HCT116 (cell line): ENCODE results near the gene DDN. TPM values are rescaled to one million over a fixed set of nuclear protein-coding genes. Genes with fewer than 3 reads are reported as not detected.

Experiments
- ATAC-seq: fragments of 200-7000 bp; cut with Tn5 transposase; 2 replicates; pipeline ENCODE4 v1.9.1; 2020; ENCODE audit warnings: mild to moderate bottlenecking, moderate library complexity
- BruUV-seq: library from RNA; stranded (reverse); fragments of 400-500 nt; replicated peaks from 2 replicates; lab custom pipeline; 2021; lab: Mats Ljungman, UMichigan
- CTCF ChIA-PET: fragments of 300-600 bp; sonication (Branson Sonifier 250); formaldehyde crosslinking; loops from one replicate; lab custom pipeline; 2021; ENCODE audit warnings: antibody characterized with exemption; lab: Charles Lee
- POLR2A ChIA-PET: fragments of 300-600, 350-600 bp; sonication (Branson Sonifier 250); formaldehyde crosslinking; loops from one replicate; lab custom pipeline; 2021; ENCODE audit warnings: antibody characterized with exemption; lab: Charles Lee
- RAD21 ChIA-PET, 2 experiments: fragments of 300-600 bp; sonication (Branson Sonifier 250); formaldehyde crosslinking; loops; one replicate each; lab custom pipeline; 2023; ENCODE audit warnings: low total read pairs in 2 of 2; ENCODE audit not compliant: uncharacterized antibody in 2 of 2, unreplicated experiment in 2 of 2, low non-redundant PET in 1 of 2; lab: Charles Lee
- DNase-seq: peaks from one replicate; pipeline ENCODE4 v3.0.0-alpha.2; 2010; ENCODE audit warnings: low read depth, low spot score
- H2AFZ ChIP-seq: fragments of 200-600 bp; shearing (Covaris generic), sonication (generic); 2 replicates; pipeline ENCODE4 v1.6.1; 2017; ENCODE audit warnings: low read depth, mixed run types, mixed read lengths, antibody characterized with exemption, low read length; ENCODE audit not compliant: poor library complexity, severe bottlenecking
- H3K27ac ChIP-seq: 2 replicates; pipeline ENCODE4 v1.5.1; 2012; ENCODE audit warnings: low read depth, low read length
- H3K27me3 ChIP-seq: fragments of 200-600 bp; sonication (generic); 2 replicates; pipeline ENCODE4 v1.6.1; 2016; ENCODE audit warnings: mixed run types, low read length, mixed read lengths; ENCODE audit not compliant: insufficient read depth
- H3K36me3 ChIP-seq, 2 experiments: fragments of 200-500 bp in 1 of 2; fragments of 200-600 bp in 1 of 2; sonication (Bioruptor generic) in 1 of 2; sonication (generic) in 1 of 2; 2 replicates each; pipeline versions ENCODE4 v1.5.1 to v1.6.1; 2014 to 2016; ENCODE audit warnings: low read length in 2 of 2, inconsistent platforms in 1 of 2, mixed read lengths in 1 of 2, mixed run types in 1 of 2; ENCODE audit not compliant: insufficient read depth in 2 of 2, control insufficient read depth in 1 of 2
- H3K4me1 ChIP-seq, 2 experiments: fragments of 200-600 bp in 1 of 2; sonication (generic) in 1 of 2; 2 replicates each; pipeline versions ENCODE4 v1.5.1 to v1.6.1; 2012 to 2017; ENCODE audit warnings: low read length in 2 of 2, inconsistent platforms in 1 of 2, mild to moderate bottlenecking in 1 of 2, mixed read lengths in 1 of 2, mixed run types in 1 of 2, moderate library complexity in 1 of 2; ENCODE audit not compliant: insufficient read depth in 2 of 2, control insufficient read depth in 1 of 2
- H3K4me2 ChIP-seq: fragments of 200-600 bp; sonication (generic); 2 replicates; pipeline ENCODE4 v1.6.1; 2017; ENCODE audit warnings: mixed run types, low read length, mixed read lengths
- H3K4me3 ChIP-seq, 2 experiments: fragments of 200-600 bp in 1 of 2; sonication (generic) in 1 of 2; replicated peaks in 1 of 2; 2 replicates each; pipeline ENCODE4 v1.5.1; 2011 to 2016; ENCODE audit warnings: low read length in 2 of 2, control low read depth in 1 of 2, low read depth in 1 of 2, mild to moderate bottlenecking in 1 of 2, mixed read lengths in 1 of 2, mixed run types in 1 of 2
- H3K79me2 ChIP-seq: fragments of 200-600 bp; sonication (generic); 2 replicates; pipeline ENCODE4 v1.6.1; 2017; ENCODE audit warnings: mild to moderate bottlenecking, mixed run types, low read length, moderate library complexity, mixed read lengths; ENCODE audit not compliant: insufficient read depth
- H3K9ac ChIP-seq: fragments of 200-600 bp; sonication (generic); 2 replicates; pipeline ENCODE4 v1.6.1; 2016; ENCODE audit warnings: low read length, mixed read lengths
- H3K9me2 ChIP-seq: fragments of 200-600 bp; sonication (generic), shearing (Covaris generic); 2 replicates; pipeline ENCODE4 v1.6.1; 2017; ENCODE audit warnings: mixed run types, mild to moderate bottlenecking, moderate library complexity; ENCODE audit not compliant: insufficient read depth
- H3K9me3 ChIP-seq, 2 experiments: fragments of 200-500 bp in 1 of 2; fragments of 200-600 bp in 1 of 2; sonication (Bioruptor generic) in 1 of 2; sonication (generic) in 1 of 2; 2 replicates each; pipeline ENCODE4 v1.6.1; 2014 to 2017; ENCODE audit warnings: low read length in 2 of 2, mixed read lengths in 2 of 2, inconsistent platforms in 1 of 2, low read depth in 1 of 2, mild to moderate bottlenecking in 1 of 2, mixed run types in 1 of 2, moderate library complexity in 1 of 2; ENCODE audit not compliant: control insufficient read depth in 1 of 2, insufficient read depth in 1 of 2
- H4K20me1 ChIP-seq: fragments of 200-600 bp; sonication (generic), shearing (Covaris generic); 2 replicates; pipeline ENCODE4 v1.6.1; 2017; ENCODE audit warnings: mixed run types, mild to moderate bottlenecking, moderate library complexity; ENCODE audit not compliant: insufficient read depth
- CEBPB ChIP-seq: IDR thresholded peaks from 2 replicates; pipeline ENCODE4 v1.6.1; 2012; ENCODE audit warnings: low read depth
- EZH2 ChIP-seq: fragments of 200-600 bp; sonication (generic); IDR thresholded peaks from 2 replicates; pipeline ENCODE4 v1.6.1; 2017; ENCODE audit warnings: antibody characterized with exemption, mixed run types
- EZH2phosphoT487 ChIP-seq: fragments of 200-600 bp; IDR thresholded peaks from 2 replicates; pipeline ENCODE4 v1.6.1; 2018; ENCODE audit warnings: antibody characterized with exemption, borderline replicate concordance
- FOSL1 ChIP-seq: IDR thresholded peaks from 2 replicates; pipeline ENCODE4 v1.6.1; 2012; ENCODE audit warnings: low read depth
- TCF7L2 ChIP-seq: IDR thresholded peaks from 2 replicates; pipeline ENCODE4 v1.7.0; 2011; ENCODE audit warnings: borderline replicate concordance, inconsistent platforms; ENCODE audit not compliant: insufficient read depth, insufficient read length; ENCODE audit errors: extremely low read depth
- YY1 ChIP-seq: IDR thresholded peaks from 2 replicates; pipeline ENCODE4 v1.6.1; 2011; ENCODE audit warnings: low read length, low read depth, moderate library complexity, mild to moderate bottlenecking; ENCODE audit not compliant: insufficient replicate concordance; ENCODE audit errors: extremely low read depth
- ZFX ChIP-seq: fragments of 450-650 bp; IDR thresholded peaks from 2 replicates; pipeline ENCODE4 v1.6.1; 2017
- intact Hi-C: fragments of 100-400 bp; cut with micrococcal nuclease; formaldehyde crosslinking; loops from 2 replicates; pipeline ENCODE4 v1.10.0; 2022
- total RNA-seq: library from RNA; stranded (reverse); gene quantifications from one replicate; pipeline ENCODE4 v1.2.1, GENCODE V29; 2021; ENCODE audit not compliant: unreplicated experiment
- TF ChIP-seq, protein P1 (sequence below), 3 experiments: fragments of 200-600 bp in 1 of 3; sonication (generic) in 1 of 3; IDR thresholded peaks in 2 of 3; conservative IDR thresholded peaks in 1 of 3; 2 replicates each; pipeline ENCODE4 v1.5.1; 2012 to 2017; ENCODE audit warnings: low read depth in 2 of 3, low read length in 2 of 3, antibody characterized with exemption in 1 of 3, borderline replicate concordance in 1 of 3, control low read depth in 1 of 3, mild to moderate bottlenecking in 1 of 3, mixed read lengths in 1 of 3, mixed run types in 1 of 3, moderate library complexity in 1 of 3; ENCODE audit not compliant: insufficient read depth in 1 of 3
- TF ChIP-seq, protein P2 (sequence below): IDR thresholded peaks from 2 replicates; pipeline ENCODE4 v1.6.1; 2012
- TF ChIP-seq, protein P3 (sequence below): IDR thresholded peaks from 2 replicates; pipeline ENCODE4 v1.6.1; 2012

DDN gene
- total RNA-seq, 1 experiment from 2014 or later = 8.1 TPM

DNA sequence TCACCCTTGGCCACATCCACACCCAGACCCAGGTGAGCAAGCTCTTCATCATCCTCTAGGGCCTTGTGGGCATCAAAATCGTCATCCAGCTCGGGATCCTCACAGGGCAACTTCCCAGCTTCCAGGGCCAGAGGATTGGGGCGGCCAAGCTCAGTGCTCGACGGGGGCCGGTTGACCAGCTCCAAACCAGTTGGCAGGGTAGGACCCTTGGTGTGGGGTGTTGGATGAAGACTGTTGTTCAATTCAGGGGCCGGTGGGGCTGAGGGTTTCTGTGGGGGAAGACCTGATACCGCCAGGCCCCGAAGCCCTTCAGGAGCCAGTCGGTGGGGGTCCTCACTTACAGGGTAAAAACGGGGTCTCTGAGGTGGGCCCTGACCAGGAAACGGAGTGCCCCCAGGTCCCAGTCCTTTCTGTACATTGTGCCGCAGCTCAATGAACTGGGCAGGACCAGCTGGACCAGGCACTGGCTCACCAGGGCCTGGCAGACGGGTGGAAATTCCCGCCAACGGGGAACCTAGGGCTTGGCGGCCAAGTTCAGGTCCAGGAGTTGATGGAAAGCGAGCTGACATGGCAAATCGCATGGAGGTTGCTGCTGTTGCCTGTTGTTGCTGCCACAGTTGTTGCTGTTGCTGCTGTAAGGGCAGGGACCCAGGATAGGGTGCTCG, 39.2 kb upstream of the DDN start:
- RAD21 ChIA-PET = no interaction called here
- intact Hi-C loops = no loop called here
- TF ChIP-seq, protein P1, sequence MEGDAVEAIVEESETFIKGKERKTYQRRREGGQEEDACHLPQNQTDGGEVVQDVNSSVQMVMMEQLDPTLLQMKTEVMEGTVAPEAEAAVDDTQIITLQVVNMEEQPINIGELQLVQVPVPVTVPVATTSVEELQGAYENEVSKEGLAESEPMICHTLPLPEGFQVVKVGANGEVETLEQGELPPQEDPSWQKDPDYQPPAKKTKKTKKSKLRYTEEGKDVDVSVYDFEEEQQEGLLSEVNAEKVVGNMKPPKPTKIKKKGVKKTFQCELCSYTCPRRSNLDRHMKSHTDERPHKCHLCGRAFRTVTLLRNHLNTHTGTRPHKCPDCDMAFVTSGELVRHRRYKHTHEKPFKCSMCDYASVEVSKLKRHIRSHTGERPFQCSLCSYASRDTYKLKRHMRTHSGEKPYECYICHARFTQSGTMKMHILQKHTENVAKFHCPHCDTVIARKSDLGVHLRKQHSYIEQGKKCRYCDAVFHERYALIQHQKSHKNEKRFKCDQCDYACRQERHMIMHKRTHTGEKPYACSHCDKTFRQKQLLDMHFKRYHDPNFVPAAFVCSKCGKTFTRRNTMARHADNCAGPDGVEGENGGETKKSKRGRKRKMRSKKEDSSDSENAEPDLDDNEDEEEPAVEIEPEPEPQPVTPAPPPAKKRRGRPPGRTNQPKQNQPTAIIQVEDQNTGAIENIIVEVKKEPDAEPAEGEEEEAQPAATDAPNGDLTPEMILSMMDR (IDR thresholded peaks at IDR 0.05 in 2 of 3, conservative IDR thresholded peaks at IDR 0.05 in 1 of 3; ENCODE audit: borderline replicate concordance in 1 of 3, insufficient read depth in 1 of 3, low read depth in 2 of 3, low read length in 2 of 3) = no peak
- TF ChIP-seq EZH2 (no peak), FOSL1 (no peak), EZH2phosphoT487 (no peak), TCF7L2 (no peak), CEBPB (no peak), YY1 (no peak), ZFX (no peak)
- TF ChIP-seq, protein P2, sequence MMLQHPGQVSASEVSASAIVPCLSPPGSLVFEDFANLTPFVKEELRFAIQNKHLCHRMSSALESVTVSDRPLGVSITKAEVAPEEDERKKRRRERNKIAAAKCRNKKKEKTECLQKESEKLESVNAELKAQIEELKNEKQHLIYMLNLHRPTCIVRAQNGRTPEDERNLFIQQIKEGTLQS = no peak
- TF ChIP-seq, protein P3, sequence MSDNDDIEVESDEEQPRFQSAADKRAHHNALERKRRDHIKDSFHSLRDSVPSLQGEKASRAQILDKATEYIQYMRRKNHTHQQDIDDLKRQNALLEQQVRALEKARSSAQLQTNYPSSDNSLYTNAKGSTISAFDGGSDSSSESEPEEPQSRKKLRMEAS = no peak
- no peaks in the 10 kb centered on the region for H4K20me1 ChIP-seq
- peaks cover 58 to 81% of the 10 kb centered on the region in 2 experiments for H3K36me3 ChIP-seq
- ATAC-seq (no peak), DNase-seq (no peak)
- no peak overlapping the region for H3K27ac ChIP-seq
- BruUV-seq = no TSS peak
- H3K4me1 ChIP-seq = no peaks in the 10 kb centered on the region
- no peak overlapping the region for H3K9ac ChIP-seq
- CTCF ChIA-PET = no interaction called here
- POLR2A ChIA-PET = no interaction called here
- no peaks in the 10 kb centered on the region for H3K79me2 ChIP-seq
- no peak overlapping the region for H2AFZ ChIP-seq
- no peaks in the 10 kb centered on the region for H3K27me3 ChIP-seq
- no peak overlapping the region for H3K4me3 ChIP-seq
- no peaks in the 10 kb centered on the region for H3K9me3 ChIP-seq
- H3K9me2 ChIP-seq = no peaks in the 10 kb centered on the region
- no peak overlapping the region for H3K4me2 ChIP-seq
